GM12873 (cell line): ENCODE data around the gene MTCP1.

ENCODE experiments used
- TF ChIP-seq, protein P1 (sequence below): IDR thresholded peaks from 2 replicates; pipeline ENCODE4 v1.5.1; 2012; ENCODE audit warnings: low read depth, mild to moderate bottlenecking, moderate library complexity, low read length, control low read depth; ENCODE audit not compliant: insufficient read depth; ENCODE audit errors: missing control alignments

Gene MTCP1

GRCh38 chrX:155028877-155029291 lies 42.1 kb downstream of the MTCP1 start:
- TF ChIP-seq, protein P1, sequence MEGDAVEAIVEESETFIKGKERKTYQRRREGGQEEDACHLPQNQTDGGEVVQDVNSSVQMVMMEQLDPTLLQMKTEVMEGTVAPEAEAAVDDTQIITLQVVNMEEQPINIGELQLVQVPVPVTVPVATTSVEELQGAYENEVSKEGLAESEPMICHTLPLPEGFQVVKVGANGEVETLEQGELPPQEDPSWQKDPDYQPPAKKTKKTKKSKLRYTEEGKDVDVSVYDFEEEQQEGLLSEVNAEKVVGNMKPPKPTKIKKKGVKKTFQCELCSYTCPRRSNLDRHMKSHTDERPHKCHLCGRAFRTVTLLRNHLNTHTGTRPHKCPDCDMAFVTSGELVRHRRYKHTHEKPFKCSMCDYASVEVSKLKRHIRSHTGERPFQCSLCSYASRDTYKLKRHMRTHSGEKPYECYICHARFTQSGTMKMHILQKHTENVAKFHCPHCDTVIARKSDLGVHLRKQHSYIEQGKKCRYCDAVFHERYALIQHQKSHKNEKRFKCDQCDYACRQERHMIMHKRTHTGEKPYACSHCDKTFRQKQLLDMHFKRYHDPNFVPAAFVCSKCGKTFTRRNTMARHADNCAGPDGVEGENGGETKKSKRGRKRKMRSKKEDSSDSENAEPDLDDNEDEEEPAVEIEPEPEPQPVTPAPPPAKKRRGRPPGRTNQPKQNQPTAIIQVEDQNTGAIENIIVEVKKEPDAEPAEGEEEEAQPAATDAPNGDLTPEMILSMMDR = no peak

- TF ChIP-seq, protein P1 = no peak
Measured at GRCh38 chrX:155028129-155028528, 42.8 kb downstream of the MTCP1 start.

- TF ChIP-seq, protein P1 = no peak
Measured at GRCh38 chrX:155027509-155028066, 43.3 kb downstream of the MTCP1 start.

- TF ChIP-seq, protein P1 = no peak
Measured at GRCh38 chrX:155026727-155027508, 44.0 kb downstream of the MTCP1 start, which contains the start of gene FUNDC2. Gene FUNDC2 (plus strand): TSS chrX:155026844. CDS start chrX:155026939, 95 bp downstream.

DNA sequence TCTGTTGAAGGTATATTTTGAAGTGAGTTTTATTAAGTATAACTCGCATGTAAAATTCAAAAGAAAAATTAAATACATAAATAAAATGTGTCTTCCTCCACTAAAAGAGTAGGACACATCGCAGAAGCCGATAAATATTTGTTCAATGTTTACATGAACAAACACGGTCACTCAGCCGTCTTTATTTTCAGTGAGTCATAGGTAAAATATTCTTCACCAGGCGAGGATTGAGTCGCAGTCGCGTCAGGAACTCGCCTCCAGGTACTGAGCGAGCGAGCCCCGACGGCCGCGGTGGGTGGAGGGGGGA lies 44.6 kb downstream of the MTCP1 start:
- TF ChIP-seq, protein P1 = no peak

- TF ChIP-seq, protein P1 = no peak
Measured at GRCh38 chrX:155023907-155024833, 46.8 kb downstream of the MTCP1 start.

- TF ChIP-seq, protein P1 = no peak
Measured at GRCh38 chrX:155022585-155022984, 48.4 kb downstream of the MTCP1 start, which contains the start of gene F8. Gene F8 (minus strand): TSS chrX:155022723. CDS start chrX:155022552, 171 bp downstream.
